ENCODE results near the gene MESP2.

DNA sequence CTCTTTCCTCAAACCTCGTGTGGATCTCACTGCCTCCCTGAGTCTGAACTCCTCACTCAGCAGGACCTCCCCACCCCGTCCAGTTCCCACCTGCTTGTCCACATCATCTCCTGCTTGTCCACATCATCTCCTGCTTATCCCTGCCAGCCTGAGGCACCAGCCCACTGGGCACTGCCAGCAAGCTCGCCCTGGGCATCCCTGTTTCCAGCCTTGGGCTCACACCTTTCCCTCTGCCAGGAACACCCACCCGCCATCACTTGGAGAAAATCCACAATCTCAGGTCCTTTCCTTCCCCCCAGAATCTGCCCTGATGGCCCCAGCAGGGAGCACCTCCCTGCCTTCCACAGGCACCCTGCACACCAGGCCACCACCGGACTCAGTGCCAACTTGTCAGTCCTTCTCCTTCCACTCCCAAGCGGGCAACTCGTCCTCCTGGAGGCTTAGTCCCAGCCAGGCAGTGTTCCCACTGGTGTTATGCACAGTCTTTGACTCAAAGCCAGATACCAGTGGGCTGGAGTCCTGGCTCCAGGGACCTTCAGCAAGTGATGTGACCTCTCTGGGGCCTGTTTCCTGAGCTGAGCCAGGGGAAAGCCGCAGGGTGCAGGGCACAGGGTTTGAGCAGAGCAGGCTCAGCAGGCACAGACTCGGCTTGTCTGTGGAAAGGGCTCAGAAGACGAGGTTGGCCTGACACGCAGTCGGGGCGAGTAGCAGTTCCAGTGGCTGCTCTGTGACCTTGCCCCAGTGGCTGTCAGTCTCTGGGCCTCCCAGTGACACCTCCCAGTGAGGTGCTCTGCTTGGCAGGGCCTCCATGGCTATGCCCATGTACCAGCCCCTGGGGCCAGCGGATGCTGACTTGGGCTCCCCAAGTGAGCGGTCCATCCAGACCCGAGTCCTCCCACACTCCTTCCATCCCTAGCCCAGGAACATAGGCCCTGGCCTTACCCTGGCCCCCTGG is 9.5 kb upstream of the MESP2 start:
- TF ChIP-seq, protein P1, sequence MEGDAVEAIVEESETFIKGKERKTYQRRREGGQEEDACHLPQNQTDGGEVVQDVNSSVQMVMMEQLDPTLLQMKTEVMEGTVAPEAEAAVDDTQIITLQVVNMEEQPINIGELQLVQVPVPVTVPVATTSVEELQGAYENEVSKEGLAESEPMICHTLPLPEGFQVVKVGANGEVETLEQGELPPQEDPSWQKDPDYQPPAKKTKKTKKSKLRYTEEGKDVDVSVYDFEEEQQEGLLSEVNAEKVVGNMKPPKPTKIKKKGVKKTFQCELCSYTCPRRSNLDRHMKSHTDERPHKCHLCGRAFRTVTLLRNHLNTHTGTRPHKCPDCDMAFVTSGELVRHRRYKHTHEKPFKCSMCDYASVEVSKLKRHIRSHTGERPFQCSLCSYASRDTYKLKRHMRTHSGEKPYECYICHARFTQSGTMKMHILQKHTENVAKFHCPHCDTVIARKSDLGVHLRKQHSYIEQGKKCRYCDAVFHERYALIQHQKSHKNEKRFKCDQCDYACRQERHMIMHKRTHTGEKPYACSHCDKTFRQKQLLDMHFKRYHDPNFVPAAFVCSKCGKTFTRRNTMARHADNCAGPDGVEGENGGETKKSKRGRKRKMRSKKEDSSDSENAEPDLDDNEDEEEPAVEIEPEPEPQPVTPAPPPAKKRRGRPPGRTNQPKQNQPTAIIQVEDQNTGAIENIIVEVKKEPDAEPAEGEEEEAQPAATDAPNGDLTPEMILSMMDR (conservative IDR thresholded peaks at IDR 0.05 in 1 of 2, IDR thresholded peaks at IDR 0.05 in 1 of 2; ENCODE audit: extremely low read depth in 1 of 2, insufficient read depth in 1 of 2, low read depth in 1 of 2, low read length in 2 of 2) = no peak
- TF ChIP-seq EZH2 (IDR thresholded peaks at IDR 0.05; ENCODE audit: borderline replicate concordance, low read length) = no peak
